ENCODE measurements around the gene RTEL1. TPM values are rescaled to one million over a fixed set of nuclear protein-coding genes. Genes with fewer than 3 reads are reported as not detected.
"Not testable (repeated sequence)": the region's sequence is repeated elsewhere in the genome, so short reads cannot be mapped to it uniquely, and the experiment has no call there.

The RTEL1 gene
- total RNA-seq, 2 donors from 2014 or later, result 25.7 to 34.9 TPM

DNA sequence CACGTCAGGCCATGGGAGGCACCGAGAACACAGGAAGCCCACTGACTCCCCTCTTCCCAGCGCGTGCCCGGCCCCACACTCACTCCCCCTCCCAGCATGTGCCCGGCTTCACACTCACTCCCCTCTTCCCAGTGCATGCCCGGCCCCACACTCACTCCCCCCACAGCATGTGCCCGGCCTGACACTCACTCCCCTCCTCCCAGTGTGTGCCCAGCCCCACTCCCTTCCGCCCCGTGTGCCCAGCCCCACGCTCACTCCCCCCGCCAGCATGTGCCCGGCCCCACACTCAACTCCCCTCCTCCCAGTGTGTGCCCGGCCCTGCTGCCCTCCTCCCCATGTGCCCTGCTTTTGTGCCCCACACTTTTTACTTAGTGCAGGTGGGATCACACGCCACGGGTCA lies 9.7 kb downstream of the RTEL1 start:
- no peak for DNase-seq
- H3K27ac ChIP-seq, result no peak overlapping the region
- no peak overlapping the region for H3K4me3 ChIP-seq
- intact Hi-C loops (cut with DNase I), result no loop called here
- H3K9ac ChIP-seq (ENCODE audit: low read depth in 2 of 2, low read length in 2 of 2), result no peak overlapping the region
- TF ChIP-seq, protein P1, sequence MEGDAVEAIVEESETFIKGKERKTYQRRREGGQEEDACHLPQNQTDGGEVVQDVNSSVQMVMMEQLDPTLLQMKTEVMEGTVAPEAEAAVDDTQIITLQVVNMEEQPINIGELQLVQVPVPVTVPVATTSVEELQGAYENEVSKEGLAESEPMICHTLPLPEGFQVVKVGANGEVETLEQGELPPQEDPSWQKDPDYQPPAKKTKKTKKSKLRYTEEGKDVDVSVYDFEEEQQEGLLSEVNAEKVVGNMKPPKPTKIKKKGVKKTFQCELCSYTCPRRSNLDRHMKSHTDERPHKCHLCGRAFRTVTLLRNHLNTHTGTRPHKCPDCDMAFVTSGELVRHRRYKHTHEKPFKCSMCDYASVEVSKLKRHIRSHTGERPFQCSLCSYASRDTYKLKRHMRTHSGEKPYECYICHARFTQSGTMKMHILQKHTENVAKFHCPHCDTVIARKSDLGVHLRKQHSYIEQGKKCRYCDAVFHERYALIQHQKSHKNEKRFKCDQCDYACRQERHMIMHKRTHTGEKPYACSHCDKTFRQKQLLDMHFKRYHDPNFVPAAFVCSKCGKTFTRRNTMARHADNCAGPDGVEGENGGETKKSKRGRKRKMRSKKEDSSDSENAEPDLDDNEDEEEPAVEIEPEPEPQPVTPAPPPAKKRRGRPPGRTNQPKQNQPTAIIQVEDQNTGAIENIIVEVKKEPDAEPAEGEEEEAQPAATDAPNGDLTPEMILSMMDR (IDR thresholded peaks at IDR 0.05), result no peak
- H3K4me1 ChIP-seq, result no peaks in the 10 kb centered on the region
- H3K36me3 ChIP-seq, result no peaks in the 10 kb centered on the region
- H3K27me3 ChIP-seq, result no peaks in the 10 kb centered on the region
- no peaks in the 10 kb centered on the region for H3K9me3 ChIP-seq

- no peaks in the 10 kb centered on the region for H3K9me3 ChIP-seq
- intact Hi-C loops (cut with DNase I), result no loop called here
- TF ChIP-seq, protein P1 (IDR thresholded peaks at IDR 0.05), result no peak
- H3K36me3 ChIP-seq, result no peaks in the 10 kb centered on the region
- H3K27me3 ChIP-seq, result no peaks in the 10 kb centered on the region
- H3K4me3 ChIP-seq, result no peak overlapping the region
- H3K27ac ChIP-seq, result no peak overlapping the region
- no peak for DNase-seq
- H3K9ac ChIP-seq (ENCODE audit: low read depth in 2 of 2, low read length in 2 of 2), result no peak overlapping the region
- no peaks in the 10 kb centered on the region for H3K4me1 ChIP-seq
These were observed 10.2 kb downstream of the RTEL1 start for GRCh38 chr20:63668351-63668750.

DNA sequence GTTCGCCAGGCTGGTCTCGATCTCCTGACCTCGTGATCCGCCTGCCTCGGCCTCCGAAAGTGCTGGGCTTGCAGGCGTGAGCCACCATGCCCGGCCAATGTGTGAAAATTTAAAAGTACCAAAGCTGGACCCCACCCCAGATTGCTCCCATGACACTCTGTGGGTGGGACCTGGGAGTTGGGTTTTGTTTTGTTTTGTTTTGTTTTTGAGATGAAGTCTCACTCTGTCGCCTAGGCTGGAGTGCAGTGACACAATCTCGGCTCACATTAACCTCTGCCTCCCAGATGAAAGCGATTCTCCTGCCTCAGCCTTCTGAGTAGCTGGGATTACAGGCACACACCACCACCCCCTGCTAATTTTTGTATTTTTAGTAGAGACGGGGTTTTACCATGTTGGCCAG lies 13.6 kb downstream of the RTEL1 start:
- H3K9ac ChIP-seq (ENCODE audit: low read depth in 2 of 2, low read length in 2 of 2); intact Hi-C loops (cut with DNase I); DNase-seq; H3K27me3 ChIP-seq; H3K4me1 ChIP-seq; H3K9me3 ChIP-seq; H3K36me3 ChIP-seq; H3K27ac ChIP-seq; H3K4me3 ChIP-seq: not testable (repeated sequence)

DNA sequence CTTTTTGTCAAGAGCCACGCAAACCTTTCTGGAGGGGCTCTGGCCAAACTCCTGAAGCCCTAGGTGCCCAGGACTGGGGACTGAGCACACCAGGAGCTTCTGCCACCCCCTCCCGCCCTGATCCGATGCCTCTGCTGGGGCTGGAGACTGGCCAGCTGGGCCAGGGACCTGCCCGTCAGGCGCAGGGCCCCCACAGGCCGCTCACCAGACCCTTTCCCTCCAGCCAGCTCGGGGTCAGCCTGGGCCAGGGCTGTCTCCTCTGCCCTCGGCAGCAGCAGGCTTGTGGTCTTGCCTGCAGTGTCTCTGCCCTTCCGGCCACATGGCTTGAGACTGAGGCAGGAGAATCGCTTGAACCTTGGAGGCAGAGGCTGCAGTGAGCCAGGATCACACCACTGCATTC lies 14.6 kb downstream of the RTEL1 start:
- TF ChIP-seq, protein P1 (IDR thresholded peaks at IDR 0.05), result no peak
- H3K4me1 ChIP-seq, result no peaks in the 10 kb centered on the region
- DNase-seq, result no peak
- intact Hi-C loops (cut with DNase I), result no loop called here
- H3K9ac ChIP-seq (ENCODE audit: low read depth in 2 of 2, low read length in 2 of 2), result no peak overlapping the region
- H3K27me3 ChIP-seq, result no peaks in the 10 kb centered on the region
- no peak overlapping the region for H3K4me3 ChIP-seq
- no peaks in the 10 kb centered on the region for H3K9me3 ChIP-seq
- H3K27ac ChIP-seq, result no peak overlapping the region
- no peaks in the 10 kb centered on the region for H3K36me3 ChIP-seq

- Histone ChIP-seq H3K27ac (no peak overlapping the region), H3K4me3 (no peak overlapping the region), H3K9ac (ENCODE audit: low read depth in 2 of 2, low read length in 2 of 2) (no peak overlapping the region), H3K9me3 (no peaks in the 10 kb centered on the region), H3K27me3 (no peaks in the 10 kb centered on the region), H3K36me3 (no peaks in the 10 kb centered on the region), H3K4me1 (no peaks in the 10 kb centered on the region)
- no peak for DNase-seq
- intact Hi-C loops (cut with DNase I), result no loop called here
- TF ChIP-seq, protein P1 (IDR thresholded peaks at IDR 0.05), result no peak
These were observed 15.8 kb downstream of the RTEL1 start for GRCh38 chr20:63673951-63674350.

DNA sequence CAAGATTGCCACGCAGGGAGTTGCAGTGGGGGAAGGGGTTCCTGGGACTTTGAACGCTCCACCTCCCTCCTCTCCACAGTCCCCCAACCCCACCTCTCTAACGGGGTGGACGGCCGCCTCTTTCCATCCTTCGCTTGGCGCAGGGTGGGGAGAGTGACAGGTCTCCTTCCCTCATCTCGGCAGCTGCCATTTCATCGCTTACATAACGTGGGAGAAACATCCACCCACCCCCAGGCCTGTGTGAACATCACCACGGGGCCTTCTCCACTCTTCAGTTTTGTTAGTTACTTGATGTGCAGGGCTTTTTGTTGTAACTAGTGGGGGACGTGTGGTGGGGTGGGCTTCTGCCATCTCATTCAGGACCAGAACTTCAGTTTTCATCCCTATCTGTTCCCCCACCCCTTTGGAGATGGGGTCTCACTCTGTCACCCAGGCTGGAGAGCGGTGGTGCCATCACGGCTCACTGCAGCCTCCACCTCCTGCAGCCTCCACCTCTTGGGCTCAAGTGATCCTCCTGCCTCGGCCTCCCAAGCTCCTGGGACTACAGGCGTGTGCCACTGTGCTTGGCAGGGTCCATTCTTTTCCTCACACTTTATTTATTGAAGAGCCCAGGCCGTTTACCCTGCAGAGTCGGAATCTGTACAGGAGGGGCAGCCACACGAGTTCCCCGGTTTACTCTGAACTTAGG lies 17.7 kb downstream of the RTEL1 start:
- DNase-seq, result no peak
- Histone ChIP-seq H3K9ac (ENCODE audit: low read depth in 2 of 2, low read length in 2 of 2) (no peak overlapping the region), H3K36me3 (no peaks in the 10 kb centered on the region), H3K27ac (no peak overlapping the region), H3K9me3 (no peaks in the 10 kb centered on the region), H3K4me1 (no peaks in the 10 kb centered on the region), H3K27me3 (no peaks in the 10 kb centered on the region), H3K4me3 (no peak overlapping the region)
- TF ChIP-seq, protein P1 (IDR thresholded peaks at IDR 0.05), result no peak
- intact Hi-C loops (cut with DNase I), result no loop called here

Data from colonic mucosa (tissue), 4 donors.